ENCODE measurements around the gene SEC14L5.
A peak's percentile ranks its signal among the peaks of the same experiment; 100 is the strongest.

DNA sequence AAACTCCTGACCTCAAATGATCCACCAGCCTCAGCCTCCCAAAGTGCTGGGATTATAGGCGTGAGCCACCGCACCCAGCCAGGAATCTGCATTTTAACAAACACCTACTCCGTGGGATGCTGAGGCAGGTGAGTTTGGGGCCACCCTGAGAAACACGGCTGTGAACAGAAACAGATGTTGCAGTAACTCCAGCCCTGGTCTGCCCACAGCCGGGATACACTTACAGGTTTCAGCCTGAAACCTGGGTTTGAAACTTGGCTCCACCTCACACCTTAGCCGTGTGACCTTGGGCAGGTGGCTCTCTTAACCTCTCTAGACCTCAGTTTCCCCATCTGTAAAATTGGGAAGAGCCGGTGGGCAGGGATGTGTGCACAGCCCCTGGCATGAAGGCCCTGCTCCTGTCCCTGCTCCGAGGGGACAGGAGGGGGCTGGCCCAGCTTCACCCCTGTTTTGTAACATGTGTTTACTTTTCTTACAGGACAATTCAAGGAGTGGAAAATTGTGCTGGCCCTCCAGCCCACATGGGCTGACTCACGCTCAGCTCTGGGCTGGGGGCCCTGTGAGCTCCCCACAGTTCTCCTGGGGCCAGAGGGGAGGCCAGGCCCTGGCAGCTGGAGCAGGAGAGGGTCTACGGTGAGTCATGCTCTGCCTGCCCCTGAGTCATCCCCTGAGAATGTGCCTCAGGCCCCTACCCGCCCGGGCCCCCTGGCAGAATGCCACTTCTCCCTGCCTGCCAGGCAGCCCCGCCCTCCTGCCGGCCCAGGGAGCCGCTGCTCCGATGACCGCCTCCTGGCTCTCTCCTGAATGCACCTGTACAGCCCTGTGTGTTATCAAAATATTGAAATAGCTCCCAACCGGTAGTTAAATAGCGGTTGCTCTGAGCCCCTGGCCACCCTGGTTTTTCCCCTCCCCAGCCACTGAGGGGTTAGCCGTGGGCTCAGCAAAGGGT, 13.5 kb upstream of the SEC14L5 start:
- TF ChIP-seq, protein P1, sequence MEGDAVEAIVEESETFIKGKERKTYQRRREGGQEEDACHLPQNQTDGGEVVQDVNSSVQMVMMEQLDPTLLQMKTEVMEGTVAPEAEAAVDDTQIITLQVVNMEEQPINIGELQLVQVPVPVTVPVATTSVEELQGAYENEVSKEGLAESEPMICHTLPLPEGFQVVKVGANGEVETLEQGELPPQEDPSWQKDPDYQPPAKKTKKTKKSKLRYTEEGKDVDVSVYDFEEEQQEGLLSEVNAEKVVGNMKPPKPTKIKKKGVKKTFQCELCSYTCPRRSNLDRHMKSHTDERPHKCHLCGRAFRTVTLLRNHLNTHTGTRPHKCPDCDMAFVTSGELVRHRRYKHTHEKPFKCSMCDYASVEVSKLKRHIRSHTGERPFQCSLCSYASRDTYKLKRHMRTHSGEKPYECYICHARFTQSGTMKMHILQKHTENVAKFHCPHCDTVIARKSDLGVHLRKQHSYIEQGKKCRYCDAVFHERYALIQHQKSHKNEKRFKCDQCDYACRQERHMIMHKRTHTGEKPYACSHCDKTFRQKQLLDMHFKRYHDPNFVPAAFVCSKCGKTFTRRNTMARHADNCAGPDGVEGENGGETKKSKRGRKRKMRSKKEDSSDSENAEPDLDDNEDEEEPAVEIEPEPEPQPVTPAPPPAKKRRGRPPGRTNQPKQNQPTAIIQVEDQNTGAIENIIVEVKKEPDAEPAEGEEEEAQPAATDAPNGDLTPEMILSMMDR (IDR thresholded peaks at IDR 0.05) = no peak
- TF ChIP-seq POLR2AphosphoS5 (IDR thresholded peaks at IDR 0.05) (peak; percentile 6 to 94 (median 93)), POLR2A (IDR thresholded peaks at IDR 0.05) (no peak)

Data from suprapubic skin (tissue), 4 donors.